AG04449 (cell line): ENCODE results near the gene JAM3.

Experiments
- CTCF ChIA-PET: fragments of 350-600 bp; formaldehyde crosslinking; extraction: SDS; loops from one replicate; lab custom pipeline; 2021; ENCODE audit warnings: antibody characterized with exemption; lab: Yijun Ruan, JAX
- POLR2A ChIA-PET: fragments of 400-600, 350-600 bp; formaldehyde crosslinking; extraction: SDS; loops from one replicate; lab custom pipeline; 2020; ENCODE audit warnings: antibody characterized with exemption, inconsistent platforms; lab: Yijun Ruan, JAX
- DNase-seq: peaks from one replicate; pipeline ENCODE4 v3.0.0-alpha.2; 2010; ENCODE audit warnings: low read depth, low spot score
- H3K4me3 ChIP-seq: 2 replicates; pipeline ENCODE4 v1.5.1; 2011; ENCODE audit warnings: low read depth, mild to moderate bottlenecking, control low read depth, low read length
- TF ChIP-seq, protein P1 (sequence below): IDR thresholded peaks from one replicate; pipeline ENCODE4 v1.5.1; 2011; ENCODE audit warnings: mild to moderate bottlenecking, moderate library complexity, low read length, control low read depth, inconsistent platforms; ENCODE audit not compliant: insufficient read depth; ENCODE audit errors: missing control alignments

The JAM3 gene

DNA sequence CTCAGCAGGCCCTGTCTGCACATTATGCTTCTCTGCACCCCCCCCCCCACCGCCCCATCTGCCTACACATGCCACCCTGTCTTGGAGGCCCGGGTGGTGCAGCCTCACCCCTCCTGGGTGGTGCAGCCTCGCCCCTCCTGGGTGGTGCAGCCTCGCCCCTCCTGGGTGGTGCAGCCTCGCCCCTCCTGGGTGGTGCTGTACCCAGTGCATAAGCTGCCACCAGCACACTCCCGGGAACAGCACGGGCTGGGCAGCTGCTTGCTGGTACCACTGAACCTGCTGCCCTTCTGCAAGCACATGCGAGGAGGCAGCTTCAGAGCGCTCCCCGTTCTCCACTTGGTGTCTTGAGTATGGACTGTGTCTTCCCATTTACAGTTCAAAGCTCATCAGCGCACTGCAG is 85.6 kb downstream of the JAM3 start:
- ChIA-PET CTCF (interaction anchor here (1.9 kb wide), 1 partner anchor 15 kb away, joined by 12 read pairs; no protein-coding TSS in a partner anchor), POLR2A (no interaction called here)
- TF ChIP-seq, protein P1, sequence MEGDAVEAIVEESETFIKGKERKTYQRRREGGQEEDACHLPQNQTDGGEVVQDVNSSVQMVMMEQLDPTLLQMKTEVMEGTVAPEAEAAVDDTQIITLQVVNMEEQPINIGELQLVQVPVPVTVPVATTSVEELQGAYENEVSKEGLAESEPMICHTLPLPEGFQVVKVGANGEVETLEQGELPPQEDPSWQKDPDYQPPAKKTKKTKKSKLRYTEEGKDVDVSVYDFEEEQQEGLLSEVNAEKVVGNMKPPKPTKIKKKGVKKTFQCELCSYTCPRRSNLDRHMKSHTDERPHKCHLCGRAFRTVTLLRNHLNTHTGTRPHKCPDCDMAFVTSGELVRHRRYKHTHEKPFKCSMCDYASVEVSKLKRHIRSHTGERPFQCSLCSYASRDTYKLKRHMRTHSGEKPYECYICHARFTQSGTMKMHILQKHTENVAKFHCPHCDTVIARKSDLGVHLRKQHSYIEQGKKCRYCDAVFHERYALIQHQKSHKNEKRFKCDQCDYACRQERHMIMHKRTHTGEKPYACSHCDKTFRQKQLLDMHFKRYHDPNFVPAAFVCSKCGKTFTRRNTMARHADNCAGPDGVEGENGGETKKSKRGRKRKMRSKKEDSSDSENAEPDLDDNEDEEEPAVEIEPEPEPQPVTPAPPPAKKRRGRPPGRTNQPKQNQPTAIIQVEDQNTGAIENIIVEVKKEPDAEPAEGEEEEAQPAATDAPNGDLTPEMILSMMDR: no peak
- DNase-seq: no peak
- no peak overlapping the region for H3K4me3 ChIP-seq

DNA sequence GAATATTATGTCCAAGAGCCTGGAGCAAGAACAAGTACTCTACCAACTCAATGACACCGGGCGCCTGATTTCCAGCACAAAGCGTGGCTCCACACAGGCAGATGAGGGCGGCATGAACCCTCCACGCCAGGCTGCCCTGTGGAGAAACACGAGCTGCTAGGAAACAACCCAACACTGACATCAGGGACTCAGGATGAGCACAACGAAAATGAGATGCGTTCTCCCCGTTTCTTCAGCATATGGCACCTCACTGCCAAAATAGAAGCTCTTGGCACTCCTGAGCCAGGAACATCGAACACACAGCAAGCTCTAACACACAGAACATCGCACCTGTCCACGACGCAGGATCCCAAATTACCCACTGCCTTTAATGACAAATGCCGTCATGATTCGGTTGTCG is 86.6 kb downstream of the JAM3 start:
- no peak overlapping the region for H3K4me3 ChIP-seq
- ChIA-PET CTCF (interaction anchor here (0.7 to 1.5 kb wide), 2 partner anchors 13 to 32 kb away, joined by 3 read pairs; no protein-coding TSS in a partner anchor), POLR2A (no interaction called here)
- TF ChIP-seq, protein P1: no peak
- no peak for DNase-seq

DNA sequence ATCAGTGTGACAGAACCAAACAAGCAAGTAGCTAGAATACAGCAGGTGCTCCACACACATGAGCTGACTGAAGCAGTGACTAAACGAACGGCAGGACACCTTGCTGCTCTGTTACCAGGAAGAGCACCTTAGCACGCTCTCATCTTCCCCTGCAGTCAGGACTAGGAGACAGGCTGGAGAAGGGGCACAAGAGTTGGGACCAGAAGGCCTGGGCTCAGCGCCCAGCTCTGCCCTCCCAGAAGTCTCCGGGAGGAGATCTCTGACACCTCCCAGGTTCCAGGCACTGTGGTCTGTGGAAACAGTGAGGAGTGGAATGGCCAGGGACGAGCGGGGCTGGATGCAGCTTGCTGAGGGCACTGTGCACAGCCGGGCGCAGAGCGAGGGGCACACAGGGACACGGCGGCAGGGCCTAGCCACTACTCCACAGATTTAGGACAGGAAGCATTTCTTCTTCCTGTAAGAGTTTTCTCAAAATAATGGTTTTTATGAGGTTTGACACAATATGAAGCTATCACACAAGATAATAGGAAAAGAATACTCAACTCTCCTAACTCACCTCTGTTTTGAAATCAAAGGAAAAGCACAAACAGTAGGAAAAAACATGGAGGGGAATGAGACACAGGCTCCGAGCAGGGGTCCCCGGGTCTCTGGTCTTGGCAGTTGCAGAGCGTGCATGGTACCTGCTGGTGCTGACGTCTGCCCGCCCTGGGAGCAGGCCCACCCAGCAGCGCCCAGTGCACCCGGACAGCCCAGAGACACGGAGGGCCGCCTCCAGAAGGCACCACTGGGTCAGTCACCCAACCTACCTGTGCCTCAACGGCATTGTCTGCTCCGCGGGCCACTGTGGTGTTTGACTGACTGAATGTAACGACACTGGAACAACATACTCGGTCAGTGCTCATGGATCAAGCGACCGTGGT is 87.3 kb downstream of the JAM3 start:
- no peak for DNase-seq
- ChIA-PET CTCF (interaction anchor here (0.7 to 1.5 kb wide), 2 partner anchors 12 to 32 kb away, joined by 3 read pairs; no protein-coding TSS in a partner anchor), POLR2A (no interaction called here)
- TF ChIP-seq, protein P1: no peak
- no peak overlapping the region for H3K4me3 ChIP-seq

DNA sequence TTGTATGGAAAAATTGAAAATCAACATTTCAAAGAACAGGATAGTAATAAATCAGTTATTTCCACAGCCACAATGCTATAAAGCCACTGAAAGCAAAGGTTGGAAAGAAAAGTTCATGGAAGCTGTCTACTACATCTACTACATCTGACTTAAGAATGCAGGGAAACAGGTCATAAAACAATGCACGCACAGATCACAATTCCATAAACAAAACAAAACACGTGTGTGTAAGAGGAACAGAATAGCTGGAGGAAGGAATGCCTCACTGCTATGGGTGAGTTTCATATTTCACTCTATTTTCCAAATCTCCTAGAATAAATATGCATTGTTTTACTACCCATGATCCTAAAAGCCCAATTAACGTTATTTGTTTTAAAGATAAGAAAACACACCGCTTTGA is 88.6 kb downstream of the JAM3 start:
- POLR2A ChIA-PET: no interaction called here
- no peak overlapping the region for H3K4me3 ChIP-seq
- CTCF ChIA-PET: no interaction called here
- TF ChIP-seq, protein P1: no peak
- no peak for DNase-seq

DNA sequence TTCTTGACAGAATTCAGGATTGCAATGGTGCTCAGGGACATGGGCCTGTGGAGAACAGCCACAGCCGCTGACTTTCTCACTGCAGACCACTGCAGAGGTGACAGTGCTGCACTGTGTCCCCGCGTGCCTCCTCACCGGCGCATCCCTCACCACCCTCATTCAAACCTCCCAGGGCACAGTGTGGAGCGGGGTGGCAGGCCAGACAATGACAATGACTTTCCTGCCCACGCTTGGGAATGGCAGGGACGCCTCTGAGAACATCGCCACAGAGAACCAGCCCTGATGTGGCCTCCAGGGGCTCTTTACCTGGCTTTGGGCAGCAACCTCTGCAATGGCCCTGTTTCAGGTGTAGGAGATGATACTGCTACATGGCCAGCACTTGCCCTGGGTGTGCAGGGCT is 89.2 kb downstream of the JAM3 start:
- no peak for DNase-seq
- TF ChIP-seq, protein P1: no peak
- no peak overlapping the region for H3K4me3 ChIP-seq
- POLR2A ChIA-PET: no interaction called here
- CTCF ChIA-PET: no interaction called here

DNA sequence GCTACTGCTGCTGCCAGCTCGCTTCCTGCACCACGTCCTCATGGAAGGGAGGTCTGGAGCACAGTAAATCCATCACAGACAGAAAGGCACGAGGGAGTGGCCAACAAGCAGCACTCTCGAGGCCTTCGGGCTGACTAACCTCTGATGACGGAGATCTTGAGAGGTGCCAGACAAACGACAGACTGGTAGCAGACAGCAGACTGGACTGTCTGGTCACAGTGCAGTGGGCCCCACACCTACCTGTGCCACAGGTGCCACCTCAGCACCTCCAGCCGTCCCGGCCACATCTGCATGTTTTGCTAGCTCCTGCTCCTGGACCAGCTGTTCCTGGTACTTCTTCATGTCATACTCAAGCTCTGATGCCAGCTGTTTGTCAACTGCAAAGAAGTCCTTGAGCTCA is 90.8 kb downstream of the JAM3 start:
- DNase-seq: no peak
- POLR2A ChIA-PET: no interaction called here
- TF ChIP-seq, protein P1: no peak
- CTCF ChIA-PET: no interaction called here
- H3K4me3 ChIP-seq: no peak overlapping the region
